Keratinocyte (primary cell): Measurements from ENCODE around the gene PTCHD1. TPM values are rescaled to one million over a fixed set of nuclear protein-coding genes. Genes with fewer than 3 reads are reported as not detected.

Source experiments
- DNase-seq: peaks from one replicate; pipeline ENCODE4 v3.0.0-alpha.2; 2011; ENCODE audit warnings: low read depth, missing footprints, low spot score
- FAIRE-seq: peaks from 2 replicates; lab custom pipeline; 2011; peaks lifted over from hg19 to GRCh38; lab: Jason Lieb, UNC
- H2AFZ ChIP-seq: 2 replicates; pipeline ENCODE4 v1.6.0; 2012; ENCODE audit warnings: low read length, control low read depth, inconsistent platforms; ENCODE audit not compliant: control insufficient read depth
- H3K27ac ChIP-seq: 2 replicates; pipeline ENCODE4 v1.5.1; 2011; ENCODE audit warnings: low read length; ENCODE audit not compliant: control insufficient read depth, insufficient read depth
- H3K27me3 ChIP-seq: 3 replicates; pipeline ENCODE4 v1.6.0; 2011; ENCODE audit warnings: low read length; ENCODE audit not compliant: control insufficient read depth, insufficient read depth; ENCODE audit errors: extremely low read depth
- H3K36me3 ChIP-seq, 2 experiments: 2 replicates in 1 of 2; 3 replicates in 1 of 2; pipeline ENCODE4 v1.5.1; 2011; ENCODE audit warnings: low read length in 2 of 2, mild to moderate bottlenecking in 1 of 2; ENCODE audit not compliant: control insufficient read depth in 2 of 2, insufficient read depth in 2 of 2; ENCODE audit errors: extremely low read depth in 1 of 2
- H3K4me1 ChIP-seq: 3 replicates; pipeline ENCODE4 v1.5.1; 2011; ENCODE audit warnings: low read length; ENCODE audit not compliant: control insufficient read depth, insufficient read depth; ENCODE audit errors: extremely low read depth
- H3K4me2 ChIP-seq: 3 replicates; pipeline ENCODE4 v1.6.0; 2011; ENCODE audit warnings: low read depth, low read length; ENCODE audit not compliant: control insufficient read depth, insufficient read depth; ENCODE audit errors: extremely low read depth
- H3K4me3 ChIP-seq, 3 experiments: fragments of 200-600 bp in 1 of 3; sonication (generic) in 1 of 3; 2 replicates in 2 of 3; 3 replicates in 1 of 3; pipeline ENCODE4 v1.5.1; 2011 to 2016; ENCODE audit warnings: low read length in 3 of 3, mild to moderate bottlenecking in 3 of 3, control low read depth in 2 of 3, inconsistent platforms in 1 of 3, low read depth in 1 of 3, mixed read lengths in 1 of 3, mixed run types in 1 of 3, moderate library complexity in 1 of 3; ENCODE audit not compliant: control insufficient read depth in 2 of 3, insufficient read depth in 2 of 3; ENCODE audit errors: extremely low read depth in 1 of 3
- H3K79me2 ChIP-seq: 2 replicates; pipeline ENCODE4 v1.6.0; 2012; ENCODE audit warnings: low read length; ENCODE audit not compliant: control insufficient read depth, insufficient read depth
- H3K9ac ChIP-seq: 3 replicates; pipeline ENCODE4 v1.6.0; 2011; ENCODE audit warnings: low read length; ENCODE audit not compliant: control insufficient read depth, insufficient read depth; ENCODE audit errors: extremely low read depth
- H3K9me1 ChIP-seq: 3 replicates; pipeline ENCODE4 v1.6.0; 2011; ENCODE audit warnings: low read length; ENCODE audit not compliant: control insufficient read depth, insufficient read depth; ENCODE audit errors: extremely low read depth
- H3K9me3 ChIP-seq: 2 replicates; pipeline ENCODE4 v1.5.1; 2012; ENCODE audit warnings: low read depth, low read length; ENCODE audit not compliant: control insufficient read depth
- H4K20me1 ChIP-seq: 3 replicates; pipeline ENCODE4 v1.6.0; 2011; ENCODE audit warnings: low read length; ENCODE audit not compliant: control insufficient read depth, insufficient read depth; ENCODE audit errors: extremely low read depth
- EZH2 ChIP-seq: IDR thresholded peaks from one replicate; pipeline ENCODE4 v1.6.1; 2012; ENCODE audit warnings: inconsistent platforms, mild to moderate bottlenecking, low read length, moderate library complexity
- dilution Hi-C: fragments of 300-500 bp; cut with MboI; formaldehyde crosslinking; loops from one replicate; pipeline ENCODE4 v1.7.0; 2020; ENCODE audit warnings: low sequenced_read_pairs; ENCODE audit not compliant: extremely low pct_ligation_motif_present
- polyA plus RNA-seq, 5 experiments: library from polyadenylated mRNA; depleted of rRNA in 3 of 5; stranded (reverse) in 3 of 5; stranded (forward) in 1 of 5; unstranded in 1 of 5; fragments of >200 nt; gene quantifications; 1 replicate in 1 of 5; 2 replicates in 3 of 5; 3 replicates in 1 of 5; pipeline versions ENCODE4 v1.2.1 to v1.2.3, GENCODE V29; 2011 to 2012; ENCODE audit warnings: missing spikeins in 2 of 5, low read depth in 1 of 5, low replicate concordance in 1 of 5
- TF ChIP-seq, protein P1 (sequence below), 3 experiments: IDR thresholded peaks in 1 of 3; conservative IDR thresholded peaks in 1 of 3; optimal IDR thresholded peaks in 1 of 3; 2 replicates in 2 of 3; 3 replicates in 1 of 3; pipeline versions ENCODE3 to v1.5.1; 2011; ENCODE audit warnings: low read length in 3 of 3, mild to moderate bottlenecking in 3 of 3, moderate library complexity in 2 of 3, control low read depth in 1 of 3, inconsistent platforms in 1 of 3; ENCODE audit not compliant: insufficient read depth in 2 of 3; ENCODE audit errors: extremely low read depth in 1 of 3

PTCHD1 gene
- polyA plus RNA-seq, 1 donor (not counting 4 experiments of a cell fraction or from before 2014, with no cell fraction given) = not detected

DNA sequence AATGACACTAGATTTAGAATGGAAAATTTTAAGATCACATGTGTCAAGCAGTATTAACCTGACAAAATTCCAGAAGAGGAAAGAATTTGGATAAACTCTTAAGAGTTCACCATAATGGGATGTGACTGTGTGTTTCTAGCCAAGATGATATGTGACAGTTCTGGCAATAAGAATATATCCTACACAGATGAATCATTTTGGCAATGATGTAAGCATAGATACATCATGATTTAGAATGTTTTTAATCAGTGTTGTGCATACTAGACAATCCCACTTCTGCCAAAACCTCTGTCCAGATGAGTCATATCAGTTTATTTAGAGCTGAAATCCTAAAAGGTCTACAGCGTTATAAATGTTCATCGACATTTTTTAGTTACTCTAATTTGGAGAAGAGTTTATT lies 48.8 kb downstream of the PTCHD1 start:
- H3K79me2 ChIP-seq = no peaks in the 10 kb centered on the region
- H3K27me3 ChIP-seq = no peaks in the 10 kb centered on the region
- no peak overlapping the region for H3K4me2 ChIP-seq
- no peak for DNase-seq
- no peak overlapping the region for H3K27ac ChIP-seq
- H3K36me3 ChIP-seq = no peaks in the 10 kb centered on the region
- no peak for TF ChIP-seq EZH2
- TF ChIP-seq, protein P1, sequence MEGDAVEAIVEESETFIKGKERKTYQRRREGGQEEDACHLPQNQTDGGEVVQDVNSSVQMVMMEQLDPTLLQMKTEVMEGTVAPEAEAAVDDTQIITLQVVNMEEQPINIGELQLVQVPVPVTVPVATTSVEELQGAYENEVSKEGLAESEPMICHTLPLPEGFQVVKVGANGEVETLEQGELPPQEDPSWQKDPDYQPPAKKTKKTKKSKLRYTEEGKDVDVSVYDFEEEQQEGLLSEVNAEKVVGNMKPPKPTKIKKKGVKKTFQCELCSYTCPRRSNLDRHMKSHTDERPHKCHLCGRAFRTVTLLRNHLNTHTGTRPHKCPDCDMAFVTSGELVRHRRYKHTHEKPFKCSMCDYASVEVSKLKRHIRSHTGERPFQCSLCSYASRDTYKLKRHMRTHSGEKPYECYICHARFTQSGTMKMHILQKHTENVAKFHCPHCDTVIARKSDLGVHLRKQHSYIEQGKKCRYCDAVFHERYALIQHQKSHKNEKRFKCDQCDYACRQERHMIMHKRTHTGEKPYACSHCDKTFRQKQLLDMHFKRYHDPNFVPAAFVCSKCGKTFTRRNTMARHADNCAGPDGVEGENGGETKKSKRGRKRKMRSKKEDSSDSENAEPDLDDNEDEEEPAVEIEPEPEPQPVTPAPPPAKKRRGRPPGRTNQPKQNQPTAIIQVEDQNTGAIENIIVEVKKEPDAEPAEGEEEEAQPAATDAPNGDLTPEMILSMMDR (optimal IDR thresholded peaks at IDR 0.05 in 1 of 3, IDR thresholded peaks at IDR 0.05 in 1 of 3, conservative IDR thresholded peaks at IDR 0.05 in 1 of 3; ENCODE audit: extremely low read depth in 1 of 3, insufficient read depth in 2 of 3, low read length in 3 of 3) = no peak
- no peak overlapping the region for H3K4me3 ChIP-seq
- no peaks in the 10 kb centered on the region for H3K9me1 ChIP-seq
- H2AFZ ChIP-seq = no peak overlapping the region
- dilution Hi-C loops = no loop called here
- H3K9me3 ChIP-seq = no peaks in the 10 kb centered on the region
- FAIRE-seq = no peak
- H3K9ac ChIP-seq = no peak overlapping the region
- no peaks in the 10 kb centered on the region for H3K4me1 ChIP-seq
- H4K20me1 ChIP-seq = no peaks in the 10 kb centered on the region

DNA sequence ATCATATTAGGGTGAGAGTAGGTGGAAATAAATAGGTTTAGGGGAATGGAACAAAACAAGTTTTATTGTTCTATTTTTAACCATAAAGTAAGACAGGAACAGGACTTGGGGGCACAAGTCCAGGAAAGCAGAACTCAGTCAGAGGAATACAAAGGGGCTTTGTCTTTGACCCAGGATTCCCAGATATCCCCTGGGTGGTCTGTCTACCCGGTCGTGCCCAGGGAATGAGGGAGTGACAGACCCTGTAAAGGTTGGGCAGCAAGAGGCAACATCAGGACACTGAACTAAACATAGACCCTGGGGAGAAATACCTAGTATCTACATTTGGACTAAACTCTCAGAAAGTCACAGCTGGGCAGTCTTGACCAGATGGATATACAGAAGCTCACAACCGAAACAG lies 50.6 kb downstream of the PTCHD1 start:
- dilution Hi-C loops = no loop called here
- DNase-seq = no peak
- H3K4me3 ChIP-seq = no peak overlapping the region

More for the DNA sequence above, 50.6 kb downstream of the PTCHD1 start:
- no peaks in the 10 kb centered on the region for H3K9me3 ChIP-seq
- FAIRE-seq = no peak
- no peak overlapping the region for H3K27ac ChIP-seq
- no peaks in the 10 kb centered on the region for H3K79me2 ChIP-seq
- no peaks in the 10 kb centered on the region for H3K9me1 ChIP-seq
- H3K4me2 ChIP-seq = no peak overlapping the region
- no peaks in the 10 kb centered on the region for H4K20me1 ChIP-seq
- no peak overlapping the region for H2AFZ ChIP-seq
- TF ChIP-seq, protein P1 (optimal IDR thresholded peaks at IDR 0.05 in 1 of 3, IDR thresholded peaks at IDR 0.05 in 1 of 3, conservative IDR thresholded peaks at IDR 0.05 in 1 of 3; ENCODE audit: extremely low read depth in 1 of 3, insufficient read depth in 2 of 3, low read length in 3 of 3) = no peak
- no peak for TF ChIP-seq EZH2
- H3K27me3 ChIP-seq = no peaks in the 10 kb centered on the region
- H3K36me3 ChIP-seq = no peaks in the 10 kb centered on the region
- no peaks in the 10 kb centered on the region for H3K4me1 ChIP-seq
- H3K9ac ChIP-seq = no peak overlapping the region
